IMR-90 (cell line): Measurements from ENCODE around the gene UBE2D4.

Source experiments
- CEBPB ChIP-seq: IDR thresholded peaks from 2 replicates; pipeline ENCODE4 v1.6.1; 2012; ENCODE audit warnings: low read depth, low read length, improper control_type of control experiment
- FOS ChIP-seq: fragments of 150-350 bp; IDR thresholded peaks from 2 replicates; pipeline ENCODE4 v1.6.1; 2016; ENCODE audit warnings: low read depth, low read length
- MAZ ChIP-seq: IDR thresholded peaks from 2 replicates; pipeline ENCODE4 v1.6.1; 2012; ENCODE audit warnings: low read depth, mild to moderate bottlenecking, low read length, improper control_type of control experiment, moderate library complexity, borderline replicate concordance
- MXI1 ChIP-seq: IDR thresholded peaks from 2 replicates; pipeline ENCODE4 v1.6.1; 2012; ENCODE audit warnings: low read depth, mild to moderate bottlenecking, low read length, moderate library complexity, borderline replicate concordance
- NFE2L2 ChIP-seq: fragments of 150-350 bp; IDR thresholded peaks from 2 replicates; pipeline ENCODE4 v1.6.1; 2016; ENCODE audit warnings: low read depth, mild to moderate bottlenecking, low read length
- POLR2A ChIP-seq: IDR thresholded peaks from 2 replicates; pipeline ENCODE4 v1.6.1; 2012; ENCODE audit warnings: mild to moderate bottlenecking, low read depth, low read length
- RAD21 ChIP-seq: IDR thresholded peaks from 2 replicates; pipeline ENCODE4 v1.6.1; 2012; ENCODE audit warnings: low read length, improper control_type of control experiment
- RCOR1 ChIP-seq: IDR thresholded peaks from 2 replicates; pipeline ENCODE4 v1.6.1; 2012; ENCODE audit warnings: mild to moderate bottlenecking, low read length, improper control_type of control experiment; ENCODE audit not compliant: insufficient replicate concordance
- RFX5 ChIP-seq: IDR thresholded peaks from 2 replicates; pipeline ENCODE4 v1.8.0; 2012; ENCODE audit warnings: low read depth, mild to moderate bottlenecking, low read length, moderate library complexity
- SMC3 ChIP-seq: fragments of 150-350 bp; IDR thresholded peaks from 2 replicates; pipeline ENCODE4 v1.6.1; 2016; ENCODE audit warnings: low read depth, mild to moderate bottlenecking, antibody characterized with exemption, low read length, moderate library complexity
- USF2 ChIP-seq: fragments of 150-350 bp; IDR thresholded peaks from 2 replicates; pipeline ENCODE4 v1.6.1; 2017; ENCODE audit warnings: mild to moderate bottlenecking, antibody characterized with exemption, low read length, low read depth
- TF ChIP-seq, protein P1 (sequence below): conservative IDR thresholded peaks from 2 replicates; pipeline ENCODE4 v1.5.1; 2012; ENCODE audit warnings: mild to moderate bottlenecking, low read depth, low read length, improper control_type of control experiment
- TF ChIP-seq, protein P2 (sequence below): fragments of 150-350 bp; IDR thresholded peaks from 2 replicates; pipeline ENCODE4 v1.6.1; 2016; ENCODE audit warnings: low read depth, mild to moderate bottlenecking, low read length, moderate library complexity, borderline replicate concordance

DNA sequence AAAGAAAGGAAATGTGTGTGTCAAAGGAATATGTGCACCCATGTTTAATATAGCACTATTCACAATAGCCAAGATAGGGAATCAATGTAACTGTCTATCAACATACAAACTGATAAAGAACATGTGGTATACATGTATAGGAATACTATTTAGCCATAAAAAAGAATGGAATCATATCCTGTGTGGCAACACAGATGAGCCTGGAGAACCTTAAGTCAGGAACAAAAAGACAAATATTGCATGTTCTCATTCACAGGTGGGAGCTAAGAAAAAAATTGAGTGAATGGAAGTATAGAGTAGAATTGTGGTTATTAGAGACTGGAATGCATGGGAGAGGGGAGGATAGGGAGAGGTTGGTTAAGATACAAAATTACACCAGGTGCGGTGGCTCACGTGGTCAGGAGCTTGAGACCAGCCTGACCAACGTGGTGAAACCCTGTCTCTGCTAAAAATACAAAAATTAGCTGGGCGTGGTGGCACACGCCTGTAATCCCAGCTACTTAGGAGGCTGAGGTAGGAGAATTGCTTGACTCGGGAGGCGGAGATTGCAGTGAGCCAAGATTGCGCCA lies 30.3 kb upstream of the UBE2D4 start:
- no peak for TF ChIP-seq NFE2L2
- TF ChIP-seq, protein P1, sequence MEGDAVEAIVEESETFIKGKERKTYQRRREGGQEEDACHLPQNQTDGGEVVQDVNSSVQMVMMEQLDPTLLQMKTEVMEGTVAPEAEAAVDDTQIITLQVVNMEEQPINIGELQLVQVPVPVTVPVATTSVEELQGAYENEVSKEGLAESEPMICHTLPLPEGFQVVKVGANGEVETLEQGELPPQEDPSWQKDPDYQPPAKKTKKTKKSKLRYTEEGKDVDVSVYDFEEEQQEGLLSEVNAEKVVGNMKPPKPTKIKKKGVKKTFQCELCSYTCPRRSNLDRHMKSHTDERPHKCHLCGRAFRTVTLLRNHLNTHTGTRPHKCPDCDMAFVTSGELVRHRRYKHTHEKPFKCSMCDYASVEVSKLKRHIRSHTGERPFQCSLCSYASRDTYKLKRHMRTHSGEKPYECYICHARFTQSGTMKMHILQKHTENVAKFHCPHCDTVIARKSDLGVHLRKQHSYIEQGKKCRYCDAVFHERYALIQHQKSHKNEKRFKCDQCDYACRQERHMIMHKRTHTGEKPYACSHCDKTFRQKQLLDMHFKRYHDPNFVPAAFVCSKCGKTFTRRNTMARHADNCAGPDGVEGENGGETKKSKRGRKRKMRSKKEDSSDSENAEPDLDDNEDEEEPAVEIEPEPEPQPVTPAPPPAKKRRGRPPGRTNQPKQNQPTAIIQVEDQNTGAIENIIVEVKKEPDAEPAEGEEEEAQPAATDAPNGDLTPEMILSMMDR = no peak
- TF ChIP-seq USF2 = no peak
- TF ChIP-seq RAD21 = no peak
- TF ChIP-seq POLR2A = no peak
- TF ChIP-seq CEBPB = no peak
- TF ChIP-seq FOS = no peak
- TF ChIP-seq, protein P2, sequence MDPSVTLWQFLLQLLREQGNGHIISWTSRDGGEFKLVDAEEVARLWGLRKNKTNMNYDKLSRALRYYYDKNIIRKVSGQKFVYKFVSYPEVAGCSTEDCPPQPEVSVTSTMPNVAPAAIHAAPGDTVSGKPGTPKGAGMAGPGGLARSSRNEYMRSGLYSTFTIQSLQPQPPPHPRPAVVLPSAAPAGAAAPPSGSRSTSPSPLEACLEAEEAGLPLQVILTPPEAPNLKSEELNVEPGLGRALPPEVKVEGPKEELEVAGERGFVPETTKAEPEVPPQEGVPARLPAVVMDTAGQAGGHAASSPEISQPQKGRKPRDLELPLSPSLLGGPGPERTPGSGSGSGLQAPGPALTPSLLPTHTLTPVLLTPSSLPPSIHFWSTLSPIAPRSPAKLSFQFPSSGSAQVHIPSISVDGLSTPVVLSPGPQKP = no peak
- TF ChIP-seq SMC3 = no peak
- no peak for TF ChIP-seq MXI1
- no peak for TF ChIP-seq RFX5
- no peak for TF ChIP-seq MAZ
- TF ChIP-seq RCOR1 = no peak
